ENCODE data around the gene SLC25A5.

DNA sequence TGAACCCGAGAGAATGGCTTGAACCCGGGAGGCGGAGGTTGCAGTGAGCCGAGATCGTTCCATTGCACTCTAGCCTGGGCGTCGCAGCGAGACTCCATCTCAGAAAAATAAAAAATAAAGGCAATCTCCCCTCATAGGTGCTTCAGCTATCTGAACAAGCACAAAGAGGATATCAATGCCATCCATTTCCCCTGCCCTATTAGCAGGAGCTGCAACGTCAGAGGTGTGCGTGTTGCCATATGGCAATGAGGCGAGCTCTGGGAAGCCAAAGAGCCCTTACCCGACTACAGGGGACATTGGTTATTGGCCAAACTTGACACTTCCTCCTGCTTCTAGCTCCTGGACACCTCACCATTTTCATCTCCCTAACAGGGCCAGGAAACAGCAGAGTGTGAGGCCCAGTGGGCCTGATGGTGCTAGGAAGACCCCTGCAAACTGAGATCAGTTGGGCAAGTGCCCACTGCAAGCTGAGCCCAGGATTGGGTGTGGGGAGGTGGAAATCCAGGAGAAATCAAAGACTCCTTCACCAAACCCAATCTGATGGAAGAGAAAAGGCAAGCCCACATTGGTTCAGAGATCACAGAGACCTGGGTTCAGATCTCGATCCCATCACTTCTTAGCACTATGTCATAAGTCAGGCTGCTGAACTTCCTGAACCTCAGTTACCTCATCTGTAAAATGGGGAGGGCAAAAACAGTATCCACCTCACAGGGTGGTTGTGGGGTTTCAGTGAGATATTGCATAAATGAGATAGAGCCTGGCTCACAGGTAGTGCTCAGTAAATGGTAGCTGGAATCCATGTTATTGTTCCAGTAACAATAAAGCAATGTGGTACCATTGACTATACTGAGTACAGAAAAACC is 21.2 kb downstream of the SLC25A5 start:
- TF ChIP-seq CTCF (IDR thresholded peaks at IDR 0.05), result no peak
- no peak for TF ChIP-seq POLR2AphosphoS5 (IDR thresholded peaks at IDR 0.05)
